Endothelial cell of umbilical vein (primary cell): ENCODE data around the gene RAB40B.

Source experiments
- POLR2A ChIP-seq: IDR thresholded peaks from 2 replicates; pipeline ENCODE4 v1.6.1; 2012; ENCODE audit warnings: low read depth, mild to moderate bottlenecking, control low read depth, low read length
- TF ChIP-seq, protein P1 (sequence below): IDR thresholded peaks from 2 replicates; pipeline ENCODE4 v1.6.1; 2011; ENCODE audit not compliant: insufficient read depth, insufficient read length

DNA sequence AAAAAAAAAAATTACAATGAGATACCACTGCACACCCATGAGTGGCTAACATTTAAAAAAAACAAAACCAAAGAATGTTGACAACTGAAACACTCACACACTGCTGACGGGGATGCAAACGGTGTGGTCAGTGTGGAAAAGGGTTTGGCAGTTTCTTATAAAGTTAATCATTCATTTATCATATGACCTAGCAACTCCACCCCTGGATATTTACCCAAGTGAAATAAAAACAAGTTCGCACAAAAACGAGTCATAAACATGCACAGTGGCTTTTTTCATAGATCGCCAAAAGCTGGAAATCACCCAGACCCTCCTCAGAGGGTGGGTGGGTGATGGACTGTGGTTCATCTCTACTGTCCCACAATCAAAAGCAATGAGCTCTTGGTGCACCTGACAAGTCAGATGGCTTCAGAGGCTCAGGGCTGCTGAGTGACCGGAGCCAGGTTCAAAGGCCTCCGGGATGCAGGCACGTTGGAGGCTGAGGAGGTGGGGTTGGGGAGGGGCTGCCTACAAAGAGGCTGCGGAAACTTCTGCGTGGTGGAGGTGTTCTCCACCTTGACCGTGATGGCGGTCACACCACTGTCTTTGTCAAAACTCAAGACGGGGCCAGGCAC lies 14.2 kb downstream of the RAB40B start:
- TF ChIP-seq, protein P1, sequence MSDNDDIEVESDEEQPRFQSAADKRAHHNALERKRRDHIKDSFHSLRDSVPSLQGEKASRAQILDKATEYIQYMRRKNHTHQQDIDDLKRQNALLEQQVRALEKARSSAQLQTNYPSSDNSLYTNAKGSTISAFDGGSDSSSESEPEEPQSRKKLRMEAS, result no peak
- TF ChIP-seq POLR2A, result no peak
